GM18508 (cell line): Measurements from ENCODE around the gene NAA10.
"Not testable (repeated sequence)": the region's sequence is repeated elsewhere in the genome, so short reads cannot be mapped to it uniquely, and the experiment has no call there.

Source experiments
- ATAC-seq: cut with Tn5 transposase; IDR thresholded peaks from one replicate; pipeline ENCODE4 v1.9.1; 2021; ENCODE audit warnings: moderate number of reproducible peaks; ENCODE audit not compliant: insufficient read depth, unreplicated experiment

Gene NAA10

DNA sequence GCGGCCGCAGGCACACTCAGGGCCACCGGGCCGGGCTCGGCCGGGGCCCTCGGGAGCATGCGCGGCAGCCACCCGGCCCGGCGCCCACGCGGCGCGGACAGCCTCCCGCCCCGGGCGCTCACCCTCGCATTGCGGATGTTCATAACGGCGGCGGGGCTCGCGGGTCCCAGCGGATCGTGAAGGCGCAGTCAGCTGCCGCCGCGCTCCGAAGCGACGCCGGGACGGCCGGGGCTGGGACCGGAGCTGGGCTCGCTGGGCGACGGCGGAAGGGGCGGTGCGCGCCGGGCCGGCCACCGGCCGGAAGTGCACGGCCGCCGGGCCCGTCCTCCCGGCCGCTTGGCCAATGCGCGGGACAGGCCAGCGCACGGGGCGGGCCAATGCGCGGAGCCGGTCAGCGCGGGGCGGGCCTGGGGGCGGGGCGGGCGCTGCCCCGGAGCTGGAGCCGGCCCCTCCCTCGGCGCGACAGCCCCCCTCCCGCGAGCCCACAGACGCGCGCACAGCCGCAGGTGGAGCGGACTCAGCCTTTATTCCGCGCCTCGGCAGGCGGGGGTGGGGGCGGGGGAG is at the start of gene NAA10:
NAA10 (minus strand) TSS at position 276 of the 564 bp plus-strand sequence; CDS start at position 143, 133 bp downstream.
- ATAC-seq = no peak

DNA sequence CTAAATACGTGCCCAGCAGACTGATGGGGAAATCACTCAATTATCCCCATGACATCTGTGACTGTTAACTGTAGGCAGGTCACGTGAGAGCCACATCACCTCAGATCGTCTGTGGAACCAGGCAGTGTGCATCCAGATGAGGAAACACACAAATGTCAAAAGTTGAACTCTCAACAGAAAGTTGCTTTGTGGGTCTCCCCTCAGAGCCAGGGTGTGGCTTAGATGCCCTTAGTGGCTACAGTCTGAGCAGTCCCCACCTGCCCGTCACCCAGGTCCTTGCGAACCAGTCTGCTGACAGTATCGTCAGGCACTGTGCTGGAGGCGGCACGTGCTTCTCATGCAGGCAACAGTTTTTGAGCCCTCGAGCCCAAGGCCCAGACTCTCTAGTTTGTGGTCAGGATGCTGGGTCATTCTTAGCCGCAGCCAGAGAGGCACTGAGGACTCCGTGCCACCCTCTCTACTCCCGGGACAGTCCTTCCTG is 48.5 kb upstream of the NAA10 start:
- ATAC-seq = no peak

DNA sequence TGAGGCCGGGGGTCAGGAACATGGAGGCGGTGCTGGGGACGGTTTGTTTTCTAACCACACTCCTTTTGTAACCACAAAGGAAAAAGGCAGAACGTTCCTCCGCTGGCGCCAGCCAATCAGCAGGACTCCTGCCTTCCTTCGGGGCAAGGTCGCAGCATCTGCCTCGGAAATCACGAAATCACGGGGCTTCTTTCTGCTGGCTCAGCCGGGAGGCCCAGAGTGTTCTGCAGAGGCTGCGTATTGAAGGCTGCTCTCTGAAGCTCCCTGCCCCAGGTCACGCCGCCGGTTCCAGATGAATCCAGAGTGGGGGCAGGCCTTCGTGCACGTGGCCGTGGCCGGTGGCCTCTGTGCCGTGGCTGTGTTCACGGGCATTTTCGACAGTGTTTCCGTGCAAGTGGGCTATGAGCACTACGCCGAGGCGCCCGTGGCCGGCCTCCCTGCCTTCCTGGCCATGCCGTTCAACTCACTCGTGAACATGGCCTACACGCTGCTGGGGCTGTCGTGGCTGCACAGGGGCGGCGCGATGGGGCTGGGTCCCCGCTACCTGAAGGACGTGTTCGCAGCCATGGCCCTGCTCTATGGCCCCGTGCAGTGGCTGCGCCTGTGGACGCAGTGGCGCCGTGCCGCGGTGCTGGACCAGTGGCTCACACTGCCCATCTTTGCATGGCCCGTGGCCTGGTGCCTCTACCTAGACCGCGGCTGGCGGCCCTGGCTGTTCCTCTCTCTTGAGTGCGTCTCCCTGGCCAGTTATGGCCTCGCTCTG is 47.1 kb upstream of the NAA10 start:
- ATAC-seq = no peak

DNA sequence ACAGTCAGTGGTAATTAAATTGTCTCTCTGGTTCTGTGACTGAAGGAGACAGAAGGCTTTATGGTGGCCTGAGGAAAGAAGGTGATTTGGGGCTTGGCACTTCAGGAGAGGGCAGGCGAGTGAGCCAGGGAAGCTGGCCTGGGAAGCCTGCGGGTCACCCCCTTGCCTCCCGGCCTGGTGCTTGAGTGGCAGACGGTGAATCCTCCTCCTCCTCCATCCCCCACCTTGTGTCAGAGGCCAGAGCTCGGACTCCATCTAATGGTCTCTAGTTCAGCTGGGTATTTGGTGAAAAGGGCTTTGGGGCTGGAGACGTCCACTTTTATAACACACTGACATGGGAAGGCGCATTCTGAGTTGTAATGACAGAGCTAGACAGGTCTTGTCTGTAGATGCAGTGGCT is 46.4 kb upstream of the NAA10 start:
- no peak for ATAC-seq

DNA sequence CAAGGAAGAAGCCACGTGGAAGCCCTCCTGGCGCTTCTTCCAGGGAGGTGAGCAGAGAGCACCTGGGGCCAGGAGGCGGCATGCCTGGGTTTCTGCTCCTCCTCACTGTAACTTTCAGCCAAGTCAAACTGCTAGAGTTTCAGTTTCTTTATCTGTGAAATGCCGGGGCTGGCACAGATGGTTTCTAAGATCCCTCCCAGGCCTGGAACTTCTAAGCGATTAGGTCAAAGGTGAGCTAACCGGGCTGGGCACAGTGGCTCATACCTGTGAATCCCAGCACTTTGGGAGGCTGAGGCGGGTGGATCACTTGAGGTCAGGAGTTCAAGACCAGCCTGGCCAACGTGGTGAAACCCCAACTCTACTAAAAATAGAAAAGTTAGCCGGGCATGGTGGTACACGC is 45.6 kb upstream of the NAA10 start:
- not testable (repeated sequence) for ATAC-seq

DNA sequence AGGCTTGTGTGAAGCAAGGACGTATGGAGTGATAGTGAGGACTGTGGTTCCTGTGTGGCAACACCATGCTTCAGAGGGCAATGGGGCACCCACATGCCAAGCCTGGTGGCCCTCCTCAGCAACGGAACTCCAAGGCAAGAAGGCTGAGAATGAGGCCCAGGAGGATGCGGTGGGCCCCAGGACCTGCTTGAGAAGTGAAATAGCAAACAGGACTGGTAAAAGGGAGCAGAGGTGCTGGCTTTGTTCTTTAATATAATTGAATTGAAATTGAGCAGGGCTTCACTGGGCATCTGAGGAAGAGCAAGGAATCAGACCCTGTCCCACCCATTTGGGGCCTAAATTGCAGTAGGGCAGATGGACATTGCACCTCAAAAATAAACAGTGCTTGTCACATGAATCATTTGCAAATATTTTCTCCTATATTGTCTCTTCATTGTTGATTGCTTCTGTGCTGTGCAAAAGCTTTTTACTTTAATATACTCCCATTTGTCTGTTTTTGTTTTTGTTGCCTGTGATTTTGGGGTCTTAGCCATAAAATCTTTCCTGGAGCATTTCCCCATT is 40.0 kb upstream of the NAA10 start:
- no peak for ATAC-seq

DNA sequence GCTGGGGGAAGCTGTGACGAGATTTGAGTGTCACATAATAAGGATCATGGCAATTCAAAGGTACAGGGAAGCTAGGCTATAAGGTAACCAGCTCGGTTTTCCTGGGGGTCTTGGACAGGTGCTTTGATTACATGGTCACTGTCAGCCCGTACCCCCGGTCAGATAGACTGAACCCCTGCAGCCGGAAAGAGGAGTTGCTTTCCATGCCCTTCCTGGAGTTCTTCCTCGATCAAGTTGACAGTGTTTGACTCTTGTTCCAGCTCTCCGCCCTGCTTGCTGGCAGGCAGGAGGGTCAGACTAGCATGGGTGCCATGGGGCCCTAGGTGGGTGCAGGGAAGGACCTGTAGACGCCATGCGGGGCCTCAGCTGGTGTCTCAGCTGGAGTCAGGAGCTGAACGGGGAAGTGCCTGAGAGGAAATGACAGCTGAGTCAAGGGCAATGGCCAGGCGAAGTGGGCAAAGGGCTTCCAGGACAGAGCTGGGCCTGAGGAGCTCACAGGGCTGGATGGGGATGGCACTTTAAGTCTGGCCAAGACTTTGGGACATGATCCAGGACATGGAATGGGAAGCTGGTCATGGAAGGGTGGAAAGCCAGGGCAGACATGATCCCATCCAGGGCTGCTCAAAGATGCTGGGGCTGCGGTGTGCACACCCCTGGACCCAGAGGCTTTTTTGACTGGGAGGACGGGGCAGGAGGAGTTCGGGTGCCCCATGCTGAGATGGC is 39.3 kb upstream of the NAA10 start:
- ATAC-seq = no peak

DNA sequence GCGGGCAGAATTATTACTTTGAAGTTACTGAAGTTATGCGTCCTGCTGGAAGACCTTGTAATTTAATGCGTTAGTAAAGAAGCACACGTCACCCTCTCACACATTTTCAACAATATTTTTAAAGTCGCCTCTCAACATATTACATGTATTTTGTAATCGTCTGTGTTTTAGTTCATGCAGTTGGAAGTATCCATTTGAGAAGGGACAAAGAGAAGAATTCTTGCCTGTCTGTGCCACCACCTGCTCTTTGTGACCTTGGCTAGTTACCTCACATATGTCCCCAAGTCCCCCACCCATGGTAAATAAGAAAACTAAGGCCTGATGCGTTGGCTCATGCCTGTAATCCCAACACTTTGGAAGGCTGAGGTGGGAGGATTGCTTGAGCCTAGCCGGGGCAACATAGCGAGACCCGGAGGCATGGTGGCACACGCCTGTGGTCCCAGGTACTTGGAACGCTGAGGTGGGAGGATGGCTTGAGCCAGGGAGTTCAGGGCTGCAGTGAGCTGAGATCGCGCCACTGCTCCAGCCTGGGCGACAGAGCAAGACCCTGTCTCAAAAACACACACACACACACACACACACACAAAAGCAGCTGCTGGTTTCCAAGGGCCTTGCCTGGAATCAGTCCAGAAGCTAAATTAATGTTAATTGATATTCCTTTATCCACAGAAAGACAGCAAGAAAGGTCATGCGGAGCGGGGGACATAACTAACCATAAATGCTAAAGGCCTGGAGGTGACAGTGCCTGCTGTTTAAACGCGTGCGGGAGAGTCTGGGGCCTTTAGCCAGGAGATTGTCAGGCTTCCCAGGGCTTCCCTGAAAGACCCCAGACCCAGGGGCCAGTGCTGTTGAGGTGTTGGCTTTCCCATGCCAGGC is 38.5 kb upstream of the NAA10 start:
- ATAC-seq = no peak

DNA sequence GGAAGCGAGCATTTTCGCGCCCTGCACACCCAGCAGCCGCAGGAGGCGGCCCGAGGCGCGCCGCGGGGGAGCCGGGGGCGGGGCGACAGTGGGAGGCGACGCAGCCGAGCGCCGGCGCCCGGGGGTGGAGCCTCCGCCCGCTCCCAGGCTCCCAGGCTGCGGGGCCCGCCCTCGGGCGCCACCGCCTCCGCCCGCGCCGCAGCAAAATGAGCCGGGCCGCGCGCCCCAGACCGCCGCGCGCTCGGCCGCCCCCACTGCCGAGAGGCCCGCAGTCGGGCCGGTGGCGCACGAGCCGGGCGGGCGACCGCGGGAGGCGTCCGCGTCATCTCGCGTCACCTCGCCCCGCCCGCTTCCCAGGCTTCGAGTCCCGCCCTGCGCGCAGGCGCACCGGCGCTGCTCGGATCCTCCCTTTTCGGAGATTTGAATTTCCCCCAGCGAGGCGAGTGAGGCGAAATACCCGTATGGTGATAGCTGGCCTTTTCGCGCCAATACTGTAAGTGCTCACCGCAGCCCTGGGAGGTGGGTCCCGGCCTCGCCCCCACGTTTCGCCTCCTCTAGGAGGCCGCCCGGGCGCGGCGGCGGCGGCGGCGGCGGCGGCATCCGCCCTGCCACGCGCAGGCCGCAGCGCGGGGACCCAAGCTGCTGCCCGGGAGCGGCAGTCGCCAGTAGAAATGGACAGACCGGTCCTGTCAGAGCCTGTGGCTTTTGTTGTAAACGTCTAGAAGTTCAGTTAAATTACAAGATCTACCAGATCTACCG is 37.7 kb upstream of the NAA10 start, which contains the start of gene TMEM187:
TMEM187 (plus strand) TSS at position 387 of the 759 bp plus-strand sequence. CDS start 9,309 bp downstream, outside the sequence.
- ATAC-seq = peak; percentile 31

DNA sequence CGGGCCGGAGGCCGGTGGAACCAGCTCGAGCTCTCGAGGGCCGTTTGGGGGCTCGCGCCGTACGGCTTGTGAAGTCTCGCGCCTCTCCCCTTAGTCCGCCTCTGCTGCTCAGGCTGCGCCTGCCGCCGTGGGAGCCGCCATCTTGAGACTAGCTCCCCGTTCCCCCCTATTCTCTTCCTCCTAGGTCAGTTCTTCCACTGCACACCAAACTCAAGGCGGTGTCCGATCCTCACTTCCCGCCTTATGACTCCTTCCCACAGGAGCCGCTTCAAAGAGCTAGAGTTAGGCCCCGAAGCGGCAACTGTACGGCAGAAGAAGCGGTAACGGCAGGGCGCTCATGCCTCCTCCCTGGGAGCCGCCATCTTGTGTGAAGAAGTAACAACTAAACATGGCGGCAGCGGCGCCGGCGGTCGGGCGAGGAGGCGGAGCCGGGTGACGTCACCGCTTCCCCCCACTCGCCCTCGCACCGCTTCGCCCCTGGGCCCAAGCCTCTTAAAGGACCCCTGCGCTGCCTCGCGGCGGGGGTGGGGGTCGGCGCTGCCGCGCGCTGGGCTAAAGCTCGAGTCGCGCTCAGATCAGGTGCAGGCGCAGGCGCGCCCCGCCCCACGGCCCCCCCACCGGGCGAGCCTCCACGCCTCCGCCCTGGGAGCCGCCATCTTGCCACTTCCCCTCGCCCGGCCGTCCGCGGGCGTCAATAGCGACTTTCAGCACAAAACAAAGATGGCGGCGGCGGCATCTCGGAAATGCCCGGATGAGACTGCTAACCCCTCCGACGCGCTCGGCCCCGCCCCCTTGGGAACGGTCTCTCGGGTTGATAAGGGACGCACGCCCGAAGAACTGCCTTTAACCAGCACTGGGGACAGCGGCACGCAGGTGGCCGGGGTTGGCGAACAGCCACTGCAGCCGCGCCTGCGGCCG is 36.9 kb upstream of the NAA10 start, which contains the start of gene HCFC1:
HCFC1 (minus strand) TSS at position 369 of the 918 bp plus-strand sequence. CDS start 978 bp downstream, outside the sequence.
- peak; percentile 30 for ATAC-seq

DNA sequence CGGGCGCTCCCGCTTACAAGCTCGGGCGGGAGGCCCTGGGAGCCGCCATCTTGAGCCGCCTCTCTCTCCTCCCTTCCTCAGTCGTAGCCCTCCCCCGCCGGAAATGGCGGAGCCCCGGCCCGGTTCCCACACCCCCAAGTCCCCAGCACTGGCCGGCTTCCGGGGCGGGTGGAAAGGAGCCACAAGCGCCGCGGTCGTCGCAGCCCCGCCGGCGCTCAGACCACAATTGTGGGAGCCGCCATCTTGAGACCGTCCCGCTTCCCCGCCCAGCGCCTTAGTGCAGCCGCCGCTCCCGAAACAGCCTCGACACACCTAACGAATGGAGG is 36.2 kb upstream of the NAA10 start:
- ATAC-seq = peak; percentile 22

DNA sequence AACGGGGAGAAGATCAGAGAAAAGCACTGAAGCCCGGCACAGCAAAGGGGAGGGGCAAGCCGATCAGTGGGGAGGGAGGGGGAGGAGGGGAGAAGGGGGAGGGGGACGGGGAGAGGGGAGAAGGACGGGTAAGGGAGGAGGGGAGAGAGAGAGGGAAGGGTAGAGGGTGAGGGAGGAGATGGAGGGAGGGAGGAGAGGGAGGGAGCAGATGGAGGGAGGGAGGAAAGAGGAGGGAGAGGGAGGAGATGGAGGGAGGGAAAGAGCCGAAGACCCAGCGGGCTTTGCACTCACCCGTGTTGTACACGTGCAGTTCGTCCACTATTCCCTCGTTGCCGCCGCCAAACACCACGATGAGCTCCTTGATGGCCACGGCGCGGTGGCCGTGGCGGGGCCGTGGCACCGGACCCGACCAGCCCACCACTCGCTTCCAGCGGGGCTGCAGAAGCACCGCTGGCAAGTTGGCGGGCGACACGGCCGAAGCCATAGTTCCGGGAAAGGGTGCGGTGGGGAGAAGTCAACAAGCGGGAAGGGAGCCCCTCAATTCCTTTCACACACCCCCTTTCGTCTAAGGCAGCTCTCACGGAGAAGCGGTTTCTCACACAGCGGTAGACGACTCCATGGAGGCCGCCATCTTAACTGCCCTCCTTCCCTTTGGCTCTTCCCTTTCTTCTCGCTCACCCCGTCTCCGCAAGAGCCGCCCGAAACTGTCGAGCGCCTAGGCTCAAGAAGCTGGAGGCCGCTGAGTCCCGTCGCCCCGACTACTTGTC is 35.7 kb upstream of the NAA10 start:
- peak; percentile 1 for ATAC-seq

DNA sequence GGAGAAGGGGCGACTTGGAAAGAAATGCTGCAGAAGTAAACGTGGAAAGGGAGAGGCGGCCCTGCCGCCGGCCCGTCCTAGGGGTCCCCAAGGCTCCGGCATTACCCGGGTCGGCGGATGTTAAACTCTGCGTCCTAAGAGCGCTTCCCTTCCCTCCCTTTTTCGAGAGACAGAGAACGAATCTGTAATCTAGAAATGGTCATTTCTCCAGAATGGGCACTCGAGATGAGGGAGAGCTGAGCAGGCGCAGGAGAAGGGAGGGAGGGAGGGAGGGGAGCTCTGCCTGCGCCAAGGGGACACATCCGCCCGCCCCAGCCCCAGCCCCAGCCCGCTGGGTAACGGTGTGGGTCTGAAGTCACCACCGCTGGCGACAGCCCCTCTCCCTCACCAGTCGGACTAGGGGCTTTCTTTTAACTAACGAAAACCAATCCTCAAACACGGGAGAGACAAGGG is 35.1 kb upstream of the NAA10 start:
- no peak for ATAC-seq

DNA sequence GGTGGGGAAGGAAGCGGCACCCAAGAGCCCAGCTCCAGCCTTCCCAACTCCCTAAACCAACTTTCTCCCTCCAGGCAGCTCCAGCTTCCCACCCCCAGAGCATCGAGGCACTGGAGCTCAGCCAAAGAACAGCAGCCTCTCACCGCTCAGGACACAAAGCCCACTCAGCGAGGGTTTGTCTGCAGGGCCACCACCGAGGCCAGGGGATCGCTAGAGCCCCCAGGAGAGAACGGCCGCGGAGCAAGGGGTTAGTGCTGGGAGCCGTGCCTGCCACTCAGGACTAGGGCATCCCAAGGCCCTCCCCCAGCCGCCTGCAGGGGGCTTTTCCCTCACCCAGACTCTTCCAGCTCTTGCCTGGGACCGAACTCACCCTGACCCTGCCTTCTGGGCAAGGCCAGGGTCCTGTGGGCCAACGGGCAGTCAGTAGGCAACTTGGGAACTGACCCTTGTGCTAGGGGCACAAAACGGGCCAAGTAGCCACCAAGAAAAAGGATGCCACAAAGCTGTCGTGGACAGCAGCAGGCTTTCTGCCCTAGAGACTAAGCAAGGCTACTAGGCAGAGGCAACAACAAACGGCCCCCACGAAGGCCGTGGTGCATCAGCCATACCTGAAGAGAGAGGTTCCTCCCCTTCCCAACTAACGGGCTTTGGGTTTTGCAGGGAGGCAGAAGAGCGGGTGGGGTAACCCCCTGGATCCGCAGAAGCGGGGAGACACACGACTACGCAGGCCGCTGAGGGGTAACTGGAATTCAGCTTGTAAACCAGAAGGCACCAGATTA is 34.5 kb upstream of the NAA10 start:
- ATAC-seq = no peak

DNA sequence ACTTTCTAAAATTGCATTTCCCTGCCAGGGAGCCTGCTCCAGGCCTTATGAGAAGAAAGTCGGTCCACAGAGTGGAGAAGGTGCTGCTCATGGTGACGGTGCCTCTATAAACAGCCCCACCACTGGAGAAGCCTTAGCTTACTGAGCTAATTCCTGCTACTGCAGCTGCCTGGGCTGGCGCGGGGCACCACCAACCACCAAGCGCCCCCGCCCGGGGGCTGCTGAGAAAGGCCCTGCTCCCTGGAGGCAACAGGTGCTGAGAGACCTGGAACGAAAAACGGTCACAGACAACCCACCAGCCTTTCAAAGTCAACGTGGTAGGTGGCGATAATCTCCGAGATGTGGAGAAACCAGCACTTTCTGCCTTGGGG is 33.9 kb upstream of the NAA10 start:
- ATAC-seq = no peak

DNA sequence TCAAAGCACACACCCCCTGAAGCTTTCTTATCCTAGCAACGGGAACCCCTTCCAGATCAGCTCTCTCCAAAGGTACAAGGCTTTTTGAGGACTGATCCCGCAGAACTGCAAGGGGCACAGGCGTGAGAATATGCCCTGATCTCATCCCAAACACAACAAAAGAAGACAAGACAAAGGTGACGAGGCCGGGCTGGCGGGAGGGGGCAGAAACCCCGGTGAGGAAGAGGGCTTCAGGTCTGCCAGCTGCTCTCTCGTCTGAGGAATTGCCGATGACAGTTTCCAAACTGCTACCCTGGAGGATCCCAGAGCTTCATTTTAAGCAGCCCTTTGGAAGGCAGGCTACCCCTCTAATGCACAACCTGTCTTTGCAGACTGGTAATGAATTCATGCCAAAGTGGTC is 33.4 kb upstream of the NAA10 start:
- no peak for ATAC-seq
